RPMI7951 (cell line): ENCODE measurements around the gene CLEC2D. TPM values are rescaled to one million over a fixed set of nuclear protein-coding genes. Genes with fewer than 3 reads are reported as not detected.
"Not testable (repeated sequence)": the region's sequence is repeated elsewhere in the genome, so short reads cannot be mapped to it uniquely, and the experiment has no call there.

ENCODE experiments used
- DNase-seq: peaks from one replicate; pipeline ENCODE4 v3.0.0-alpha.2; 2012; ENCODE audit warnings: low read depth
- total RNA-seq: library from RNA; depleted of rRNA; stranded (reverse); fragments of >200 nt; shearing (Covaris generic); gene quantifications from 2 replicates; pipeline ENCODE4 v1.2.3, GENCODE V29; 2014

The CLEC2D gene
- total RNA-seq, 1 experiment from 2014 or later = 2.8 TPM

- DNase-seq = no peak
Observed at GRCh38 chr12:9699898-9700605, 30.5 kb downstream of the CLEC2D start.

DNA sequence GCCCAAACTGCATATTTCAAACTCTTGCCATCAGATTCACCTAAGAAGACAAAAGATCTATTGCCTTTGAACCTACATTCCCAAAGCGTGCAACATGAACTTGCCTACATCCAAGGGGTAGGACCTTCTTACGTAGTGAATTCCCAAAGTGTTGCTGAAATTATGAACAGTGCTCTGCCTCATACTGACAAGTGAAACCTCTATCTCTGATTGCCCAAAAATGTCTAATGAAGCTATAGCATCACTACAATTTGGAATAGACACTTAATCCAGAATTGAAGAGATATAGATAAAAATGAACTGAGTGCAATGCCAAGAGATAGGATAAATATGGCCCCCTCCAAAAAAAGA lies 31.1 kb downstream of the CLEC2D start:
- no peak for DNase-seq

DNA sequence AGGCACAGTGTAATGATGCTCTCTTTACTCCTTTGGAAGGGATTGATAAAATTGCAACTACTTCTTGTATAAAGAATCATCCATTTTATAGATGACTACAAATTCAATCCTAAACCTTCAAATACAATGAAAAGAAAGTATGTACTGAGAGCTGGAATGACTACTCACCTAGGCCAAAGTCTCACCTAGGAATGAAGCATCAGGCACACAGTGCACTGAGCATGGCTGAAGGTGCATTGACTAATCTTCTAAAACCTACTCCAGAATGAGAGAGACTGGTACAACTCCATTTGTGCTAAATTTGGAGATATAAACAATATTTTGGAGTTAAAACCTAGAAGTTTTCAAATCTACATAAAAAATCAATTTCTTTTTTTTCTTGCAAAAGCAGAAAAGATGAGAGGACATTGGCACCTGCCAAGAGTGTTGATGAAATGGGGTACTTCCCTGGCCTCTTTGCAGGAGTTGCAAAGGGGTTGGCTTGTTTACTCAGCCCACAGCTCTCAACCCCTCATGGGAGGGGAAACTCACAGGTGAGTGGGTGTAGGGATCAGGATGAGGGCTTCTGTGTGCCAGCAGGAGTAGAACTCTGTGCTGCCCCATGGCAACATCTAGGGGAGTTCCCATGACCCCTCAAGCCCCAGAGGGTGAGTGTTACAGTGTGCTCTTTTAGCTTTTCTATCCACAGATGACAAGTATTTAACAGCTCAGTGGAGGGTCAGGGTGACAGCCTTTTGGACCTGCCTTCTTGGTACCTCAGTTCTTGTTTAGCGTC lies 32.1 kb downstream of the CLEC2D start:
- no peak for DNase-seq

DNA sequence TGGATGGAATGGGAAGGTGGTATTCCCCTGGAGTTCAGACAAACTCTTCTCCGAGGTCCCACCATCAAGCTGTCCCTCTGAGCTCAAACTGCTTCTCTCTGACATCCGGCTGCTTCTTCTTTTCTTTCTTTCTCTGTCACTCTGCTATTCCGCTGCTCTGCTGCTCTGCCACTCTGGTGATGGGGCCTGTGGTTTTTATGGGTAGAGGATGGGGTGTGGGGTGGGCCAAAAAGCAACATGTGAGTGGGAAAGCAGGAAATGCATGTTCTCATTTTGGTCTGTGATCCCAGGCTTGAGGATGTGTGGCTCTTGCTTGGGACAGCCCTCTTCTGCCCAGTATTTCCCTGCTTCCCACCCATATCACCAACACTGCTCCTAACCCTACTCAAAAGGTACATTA lies 32.7 kb downstream of the CLEC2D start:
- no peak for DNase-seq

DNA sequence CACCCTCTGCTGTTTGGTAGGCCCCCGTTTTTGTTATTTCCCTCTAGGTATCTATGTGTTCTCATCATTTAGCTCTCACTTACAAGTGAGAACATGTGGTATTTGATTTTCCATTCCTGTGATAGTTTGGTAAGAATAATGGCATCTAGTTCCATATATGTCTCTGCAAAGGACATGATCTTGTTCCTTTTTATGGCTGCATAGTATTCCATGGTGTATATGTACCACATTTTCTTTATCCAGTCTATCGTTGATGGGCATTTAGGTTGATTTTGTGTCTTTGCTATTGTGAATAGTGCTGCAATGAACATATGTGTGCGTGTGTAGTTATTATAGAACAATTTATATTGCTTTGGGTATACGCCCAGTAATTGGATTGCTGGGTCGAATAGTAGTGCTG lies 35.0 kb downstream of the CLEC2D start:
- DNase-seq = not testable (repeated sequence)

DNA sequence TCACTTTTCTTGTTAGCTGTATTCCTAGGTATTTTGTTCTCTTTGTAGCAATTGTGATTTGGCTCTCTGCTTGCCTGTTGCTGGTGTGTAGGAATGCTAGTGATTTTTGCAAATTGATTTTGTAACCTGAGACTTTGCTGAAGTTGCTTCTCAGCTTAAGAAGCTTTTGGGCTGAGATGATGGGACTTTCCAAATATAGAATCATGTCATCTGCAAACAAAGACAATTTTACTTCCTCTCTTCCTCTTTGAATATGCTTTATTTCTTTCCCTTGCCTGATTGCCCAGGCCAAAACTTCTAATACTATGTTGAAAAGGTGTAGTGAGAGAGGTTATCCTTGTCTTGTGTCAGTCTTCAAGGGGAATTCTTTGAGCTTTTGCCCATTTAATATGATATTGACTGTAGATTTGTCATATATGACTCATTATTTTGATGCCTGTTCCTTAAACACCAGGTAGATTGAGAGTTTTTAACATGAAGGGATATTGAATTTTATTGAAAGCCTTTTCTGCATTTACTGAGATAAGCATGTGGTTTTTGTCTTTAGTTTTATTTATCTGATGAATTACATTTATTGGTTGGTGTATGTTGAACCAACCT lies 36.7 kb downstream of the CLEC2D start:
- no peak for DNase-seq

DNA sequence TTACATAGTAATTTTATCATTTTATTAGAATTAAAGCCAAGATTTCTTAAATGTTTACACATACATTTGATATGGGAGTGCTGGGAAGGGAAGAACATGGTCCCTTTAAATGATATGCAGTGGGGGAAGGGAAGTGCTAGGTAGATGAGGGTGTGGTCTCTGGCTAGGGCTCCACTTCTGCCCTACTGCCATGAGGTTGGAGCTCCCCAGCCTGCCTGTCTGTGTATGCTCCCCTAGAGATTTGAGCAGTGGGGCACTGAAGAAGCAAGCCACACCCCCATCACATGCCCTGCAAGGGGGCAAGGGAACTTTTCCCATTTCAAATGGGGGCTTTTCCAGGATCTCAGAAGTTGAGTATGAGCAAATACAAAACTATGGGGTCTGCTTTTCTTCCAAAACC lies 37.8 kb downstream of the CLEC2D start:
- DNase-seq = no peak

DNA sequence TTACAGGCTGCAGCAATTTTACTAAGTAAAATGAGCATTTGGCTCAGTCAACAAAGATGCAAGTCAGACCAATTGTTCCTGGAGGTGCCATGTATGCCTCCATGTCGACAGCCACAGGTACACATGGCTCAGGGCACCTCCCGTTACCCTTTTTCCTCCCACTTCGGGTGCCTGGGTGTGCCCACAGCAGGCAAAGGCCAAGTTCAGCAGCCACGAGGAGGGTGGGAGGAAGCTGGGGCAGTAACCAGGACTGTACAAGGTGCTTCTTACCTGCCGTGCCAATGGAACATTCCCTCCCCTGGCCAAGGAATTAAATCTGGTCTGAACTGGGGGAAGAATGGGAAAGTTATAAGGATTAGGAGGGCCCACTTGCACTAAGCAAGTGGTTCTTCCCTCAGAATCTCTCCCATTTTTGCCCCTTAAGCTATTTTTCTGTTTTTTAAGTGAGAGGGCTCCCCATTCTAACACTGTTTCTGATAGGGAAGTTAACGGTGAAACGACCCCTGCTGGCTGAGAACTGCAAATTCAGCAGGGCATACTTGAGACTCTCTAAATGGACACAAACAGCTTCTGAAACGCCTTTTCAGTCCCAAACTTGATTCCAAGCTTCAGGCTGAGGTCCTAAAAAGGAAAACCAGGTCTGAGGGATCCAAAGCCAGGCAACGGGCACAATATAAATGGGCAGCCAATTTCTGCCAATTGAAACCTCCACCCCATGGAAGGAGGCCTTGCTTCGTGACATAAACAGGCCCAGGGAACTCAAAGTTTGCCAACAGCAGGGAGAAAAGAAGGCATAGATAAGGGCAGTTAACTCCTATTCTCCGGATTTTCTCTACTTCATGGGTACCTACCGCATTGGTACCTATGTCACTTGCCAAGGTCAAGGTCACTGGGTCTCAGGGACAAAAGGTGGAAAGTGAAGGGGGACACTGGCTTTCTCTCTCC lies 38.6 kb downstream of the CLEC2D start:
- peak; percentile 51 for DNase-seq

DNA sequence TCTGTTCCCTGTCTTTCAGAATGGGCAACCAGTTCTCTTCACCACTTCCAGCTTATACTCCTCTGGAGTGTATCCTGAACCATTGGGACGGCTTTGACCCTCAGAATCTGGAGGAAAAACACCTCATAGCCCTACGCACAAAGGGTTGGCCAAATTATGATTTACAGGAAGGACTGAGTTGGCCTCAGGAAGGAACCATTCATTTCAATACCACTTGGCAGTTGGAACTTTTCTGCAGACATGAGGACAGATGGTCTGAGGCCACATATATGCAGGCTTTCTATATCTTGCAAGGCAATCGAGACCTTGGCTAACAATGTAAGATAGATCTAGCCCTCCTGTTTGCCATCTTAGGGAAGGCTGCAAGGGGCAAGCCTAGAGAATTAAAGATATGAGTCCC lies 39.3 kb downstream of the CLEC2D start:
- no peak for DNase-seq

DNA sequence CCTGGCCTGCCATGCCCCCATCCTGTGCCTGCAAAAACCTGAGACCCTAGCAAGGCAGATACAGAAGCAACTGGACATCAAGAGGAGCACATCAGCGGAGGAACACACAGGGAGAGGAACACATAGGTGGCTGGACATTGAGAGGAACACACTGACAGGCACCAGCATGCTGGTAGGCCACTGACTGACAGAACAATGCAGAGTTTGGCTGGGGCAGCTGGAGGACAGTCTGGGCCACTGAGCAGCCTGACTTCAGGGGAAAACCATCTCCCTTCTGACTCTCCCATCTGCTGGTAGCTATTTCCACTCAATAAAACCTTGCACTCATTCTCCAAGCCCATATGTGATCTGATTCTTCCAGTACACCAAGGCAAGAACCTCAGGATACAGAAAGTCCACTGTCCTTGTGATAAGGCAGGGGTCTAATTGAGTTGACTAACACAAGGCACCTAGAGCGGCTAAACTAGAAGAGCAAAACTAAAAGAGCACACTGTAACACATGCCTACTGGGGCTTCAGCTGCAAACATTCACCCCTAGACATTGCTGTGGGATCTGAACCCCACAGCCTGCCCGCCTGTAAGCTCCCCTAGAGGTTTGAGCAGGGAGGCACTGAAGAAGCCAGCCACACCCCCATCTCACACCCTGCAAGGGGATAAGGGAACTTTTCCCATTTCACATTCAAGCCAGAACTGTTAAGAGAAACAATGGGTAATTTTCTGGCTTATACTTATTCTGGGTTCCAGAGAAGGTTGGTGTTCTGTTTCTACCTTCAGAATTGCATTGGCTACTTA lies 41.3 kb downstream of the CLEC2D start:
- DNase-seq = no peak

GRCh38 chr12:9711664-9712063 lies 42.2 kb downstream of the CLEC2D start:
- DNase-seq = no peak

DNA sequence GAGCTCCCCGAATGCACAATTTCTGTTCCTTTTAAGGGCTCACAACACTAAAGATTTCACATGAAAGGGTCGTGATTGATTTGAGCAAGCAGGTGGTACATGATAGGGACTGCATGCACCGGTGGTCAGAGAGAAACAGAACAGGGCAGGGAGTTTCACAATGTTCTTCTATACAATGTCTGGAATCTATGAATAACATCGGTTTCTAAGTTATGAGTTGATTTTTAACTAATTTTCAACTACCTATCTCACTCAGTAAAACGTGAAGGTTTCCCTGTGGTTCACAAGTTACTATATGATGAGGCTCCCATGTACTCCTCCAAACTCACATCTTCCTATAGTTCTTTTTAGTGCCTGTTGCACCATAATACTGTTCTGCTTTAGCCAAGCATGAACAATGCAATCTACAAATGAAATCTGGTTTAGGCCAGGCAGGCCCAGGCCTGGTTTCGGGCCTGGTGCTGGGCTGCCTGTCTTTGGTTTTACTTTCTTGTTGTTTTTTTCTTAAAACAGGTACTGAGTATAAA lies 43.6 kb downstream of the CLEC2D start:
- DNase-seq = not testable (repeated sequence)

DNA sequence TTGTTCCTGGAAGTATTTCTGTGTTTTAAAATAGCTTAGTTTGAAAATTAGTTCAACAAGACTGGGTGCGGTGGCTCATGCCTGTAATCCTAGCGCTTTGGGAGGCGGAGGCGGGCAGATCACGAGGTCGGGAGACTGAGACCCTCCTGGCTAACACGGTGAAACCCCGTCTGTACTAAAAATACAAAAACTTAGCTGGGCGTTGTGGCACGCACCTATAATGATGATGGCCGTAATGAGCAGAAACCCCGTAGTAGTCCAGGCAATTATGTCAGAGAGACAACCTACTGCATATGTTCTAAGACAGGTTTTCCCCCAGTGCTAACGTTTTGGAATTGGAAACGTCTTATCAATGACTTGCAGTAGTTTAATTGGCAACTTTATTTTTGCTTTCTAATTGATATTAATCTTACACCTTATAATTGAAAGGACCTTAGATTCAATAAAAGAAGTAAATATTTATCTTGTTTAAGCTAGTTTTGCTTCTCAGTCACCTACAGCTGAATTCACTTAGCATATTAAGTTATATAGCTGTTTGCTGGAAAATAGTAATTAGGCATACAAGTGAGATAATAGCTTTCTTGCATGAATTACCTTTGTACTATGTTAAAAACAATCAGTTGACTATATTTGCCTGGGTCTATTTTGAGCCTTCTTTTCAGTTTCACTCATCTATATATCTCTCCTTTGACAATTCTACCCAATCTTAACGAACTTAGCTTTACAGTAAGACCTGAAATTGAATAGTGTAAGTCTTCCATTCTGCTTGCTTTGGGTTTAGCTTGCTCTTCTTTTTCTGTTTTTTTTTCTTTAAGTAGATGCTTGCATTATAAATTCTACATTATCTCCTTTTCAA lies 47.8 kb downstream of the CLEC2D start:
- DNase-seq = no peak

DNA sequence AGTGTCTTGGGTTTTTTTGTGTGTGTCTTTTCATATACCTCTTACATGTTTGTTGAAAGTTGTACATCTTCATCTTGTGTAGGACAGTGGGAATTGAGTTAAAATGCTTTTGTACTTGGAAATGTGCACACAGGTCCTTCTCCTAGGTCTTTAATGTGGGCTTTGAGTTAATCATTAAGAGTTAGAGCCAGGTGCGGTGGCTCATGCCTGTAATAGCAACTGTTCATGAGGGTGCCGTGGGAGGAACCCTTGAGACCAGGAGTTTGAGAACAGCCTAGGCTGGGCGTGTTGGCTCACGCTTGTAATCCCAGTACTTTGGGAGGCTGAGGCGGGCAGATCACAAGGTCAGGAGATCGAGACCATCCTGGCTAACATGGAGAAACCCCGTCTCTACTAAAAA lies 49.5 kb downstream of the CLEC2D start:
- DNase-seq = no peak

DNA sequence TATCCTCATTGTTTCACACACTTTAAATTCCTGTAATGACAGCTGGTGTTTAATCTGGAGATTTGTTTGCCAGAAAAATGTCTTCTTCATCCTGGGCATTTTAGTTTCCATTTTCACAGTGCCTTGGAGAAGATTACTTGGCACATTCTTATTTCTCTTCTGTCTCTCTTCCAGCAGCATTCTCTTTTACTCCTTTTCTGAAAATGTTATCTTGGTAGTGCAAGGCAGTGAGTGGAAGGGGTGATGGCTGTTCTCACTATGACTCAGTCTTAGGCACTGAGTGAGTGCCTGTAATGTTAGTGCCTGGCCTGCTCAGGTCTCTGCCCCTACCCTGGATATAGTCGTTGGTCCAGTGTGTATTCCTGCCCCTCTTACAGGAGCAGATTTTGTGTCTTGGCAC lies 50.3 kb downstream of the CLEC2D start:
- DNase-seq = no peak

GRCh38 chr12:9721394-9722092 lies 52.0 kb downstream of the CLEC2D start:
- no peak for DNase-seq

GRCh38 chr12:9724023-9724422 lies 54.5 kb downstream of the CLEC2D start:
- no peak for DNase-seq

DNA sequence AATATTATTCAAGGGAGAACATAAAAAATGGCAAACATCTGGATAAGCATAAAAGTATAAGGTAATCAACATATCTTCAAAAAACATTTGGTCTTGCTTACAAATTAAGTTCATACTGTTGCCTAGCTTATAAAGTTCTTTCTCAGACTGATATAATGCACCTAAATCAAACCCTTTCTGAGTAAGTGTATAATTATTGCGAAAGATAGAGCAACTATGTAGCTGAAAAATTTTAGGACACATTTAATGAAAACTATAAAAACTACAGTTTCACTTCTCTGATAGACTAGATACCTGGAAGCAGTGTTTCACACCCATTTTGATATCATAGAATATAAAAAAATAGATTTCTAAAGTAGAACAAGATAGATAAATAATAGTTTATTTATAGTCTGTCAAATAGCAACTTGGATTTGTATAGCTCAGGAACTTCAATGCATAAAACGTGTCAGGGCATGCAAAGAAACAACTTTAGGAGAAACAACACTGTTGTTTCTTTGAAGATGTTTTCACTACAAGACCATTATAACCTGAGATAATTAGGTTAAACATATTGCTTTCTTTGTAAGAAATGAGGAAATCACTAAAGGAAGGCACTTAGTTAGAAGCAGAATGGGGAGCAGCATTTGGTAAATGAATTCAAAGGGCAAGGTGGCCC lies 55.8 kb downstream of the CLEC2D start:
- DNase-seq = no peak

DNA sequence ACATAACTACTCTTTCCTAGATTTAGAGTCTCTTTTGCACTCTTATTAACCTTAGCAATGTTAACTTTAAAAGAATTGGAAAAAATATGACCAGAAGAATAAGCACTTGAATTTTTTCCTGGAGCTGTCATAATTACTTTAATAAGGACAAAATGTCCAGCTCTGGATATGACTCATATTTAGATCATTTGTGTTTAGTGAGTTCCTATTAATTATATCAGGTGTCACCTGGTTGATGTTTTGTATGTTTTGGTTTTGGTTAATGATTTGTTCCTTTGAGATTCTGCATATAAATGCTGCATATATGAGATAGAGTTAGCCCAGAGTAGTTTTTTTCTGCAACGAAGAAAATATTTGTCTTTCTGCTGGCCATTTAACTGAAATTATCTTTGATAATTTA lies 58.3 kb downstream of the CLEC2D start:
- DNase-seq = no peak
